Measurements from ENCODE around the gene ACSM3.

DNA sequence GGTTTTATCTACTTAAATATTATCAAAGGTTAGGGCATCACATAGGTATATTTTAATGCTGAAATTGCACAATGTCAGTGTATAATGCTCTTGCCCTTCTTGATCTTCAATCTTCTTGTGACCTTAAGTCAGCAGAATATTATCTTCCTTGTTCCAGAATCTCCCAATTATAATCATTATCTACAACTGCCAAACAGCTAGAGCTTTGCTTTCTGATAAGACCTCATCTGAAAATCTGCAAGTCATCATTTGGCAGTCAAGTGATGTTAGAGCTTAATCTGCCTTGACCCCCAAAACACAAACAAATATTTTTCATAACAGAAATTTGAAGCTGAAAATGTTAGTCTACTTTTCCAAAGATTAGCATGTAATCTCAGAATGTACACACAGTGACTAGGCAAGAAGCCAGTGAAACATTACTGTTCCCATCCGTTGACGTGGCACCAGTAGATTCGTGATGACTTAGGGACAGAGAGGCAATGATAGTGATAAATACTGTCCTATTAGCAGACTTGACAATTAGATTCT is 62.3 kb downstream of the ACSM3 start:
- TF ChIP-seq ZBTB7A (IDR thresholded peaks at IDR 0.05; ENCODE audit: borderline replicate concordance, control insufficient read depth, low read depth, low read length) (no peak), POLR2H (tag; IDR thresholded peaks at IDR 0.05; ENCODE audit: low read depth) (no peak), EP300 (IDR thresholded peaks at IDR 0.05; ENCODE audit: low read length) (peak; percentile 95), BMI1 (IDR thresholded peaks at IDR 0.05; ENCODE audit: low read length) (no peak), NCOR1 (IDR thresholded peaks at IDR 0.05) (peak; percentile 87), HDAC6 (IDR thresholded peaks at IDR 0.05; ENCODE audit: low read depth, low read length) (no peak)

Measured in K562 (cell line).